Hypothalamus (tissue), 51 donors: ENCODE results near the gene ABLIM1.

Source experiments
- DNase-seq, 51 donors: peaks; one replicate each; lab custom pipeline; 2025; lab: John Stamatoyannopoulos, UW

The ABLIM1 gene

GRCh38 chr10:114474989-114475388 lies 183.1 kb downstream of the ABLIM1 start:
- DNase-seq: no peak

DNA sequence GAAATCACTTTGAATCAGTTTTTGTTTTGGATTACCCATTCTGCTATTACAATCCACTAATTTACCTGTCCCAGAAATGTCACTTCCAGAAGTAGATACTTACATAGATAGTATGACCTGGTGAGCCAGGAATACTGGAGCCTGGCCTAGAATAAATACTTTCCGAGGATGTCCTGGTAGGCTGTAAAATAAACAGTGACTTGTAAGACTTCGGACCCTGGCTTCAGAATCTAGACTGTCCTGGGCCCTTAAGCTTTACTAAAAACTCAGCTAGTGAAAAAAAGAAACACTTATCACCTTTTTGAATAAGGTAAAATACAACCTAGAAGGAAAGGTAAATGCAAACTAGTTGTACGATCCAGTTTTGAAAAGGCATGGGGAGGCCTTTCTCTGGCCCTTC lies 184.3 kb downstream of the ABLIM1 start:
- no peak for DNase-seq

DNA sequence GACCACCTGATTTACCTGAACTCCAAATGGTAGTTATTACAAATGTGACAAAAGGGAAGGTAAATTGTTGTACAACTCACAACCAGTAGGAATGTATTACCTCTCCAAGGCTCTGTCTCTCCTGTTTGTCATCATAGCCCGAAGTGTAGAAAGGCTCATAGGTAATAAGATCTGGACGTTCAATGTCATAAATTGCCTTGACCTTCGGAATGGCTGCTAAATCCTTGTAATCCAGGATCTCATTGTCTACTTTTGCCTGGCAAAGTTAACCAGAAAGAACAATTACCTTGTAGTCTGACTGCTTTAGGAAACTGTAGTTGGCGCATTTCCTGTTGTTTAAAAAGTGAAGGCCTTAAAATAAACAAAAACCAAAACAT lies 185.2 kb downstream of the ABLIM1 start:
- DNase-seq: no peak

DNA sequence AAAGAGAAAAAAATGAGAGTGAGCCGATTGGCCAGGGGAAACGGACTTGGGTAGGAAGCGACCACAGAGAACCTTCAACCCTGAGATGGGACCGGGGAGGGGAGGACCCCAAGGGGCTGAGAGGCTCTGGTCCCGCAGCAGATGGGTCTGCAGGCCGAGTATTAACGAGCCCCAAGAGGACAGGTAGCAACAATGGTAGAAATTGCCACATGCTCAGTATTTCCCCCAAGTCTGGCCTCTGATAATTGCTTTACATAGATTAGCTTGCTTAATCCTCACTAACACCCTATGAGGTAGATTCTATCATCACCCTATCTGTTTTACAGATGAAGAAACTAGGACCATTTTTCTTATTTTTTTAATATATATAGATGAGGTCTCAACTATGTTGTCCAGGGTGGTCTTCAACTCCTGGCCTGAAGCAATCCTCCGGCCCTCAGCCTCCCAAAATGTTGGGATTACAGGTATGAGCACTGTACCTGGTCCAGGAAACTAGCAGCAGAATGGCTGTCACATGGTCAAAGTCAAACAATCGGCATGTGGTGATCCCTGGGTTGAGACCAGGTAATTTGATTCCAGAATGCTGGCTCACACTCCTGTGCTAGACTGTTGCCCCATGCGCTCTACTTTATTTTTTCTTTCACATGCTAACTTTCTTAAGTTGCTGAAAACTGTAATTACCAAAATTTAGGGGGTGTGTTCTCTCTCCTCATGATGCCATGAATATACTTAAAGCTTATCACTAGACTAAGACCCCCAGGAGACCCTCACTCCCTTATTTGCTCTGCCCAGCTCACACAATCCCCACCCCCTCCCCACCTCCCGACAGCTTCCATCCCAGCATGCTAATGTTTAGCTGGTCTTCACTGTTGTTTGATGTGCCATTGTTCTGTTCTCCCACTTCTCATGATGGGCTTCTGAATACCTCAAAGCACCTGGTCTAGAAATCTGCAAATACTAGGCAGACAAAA lies 185.9 kb downstream of the ABLIM1 start:
- no peak for DNase-seq

DNA sequence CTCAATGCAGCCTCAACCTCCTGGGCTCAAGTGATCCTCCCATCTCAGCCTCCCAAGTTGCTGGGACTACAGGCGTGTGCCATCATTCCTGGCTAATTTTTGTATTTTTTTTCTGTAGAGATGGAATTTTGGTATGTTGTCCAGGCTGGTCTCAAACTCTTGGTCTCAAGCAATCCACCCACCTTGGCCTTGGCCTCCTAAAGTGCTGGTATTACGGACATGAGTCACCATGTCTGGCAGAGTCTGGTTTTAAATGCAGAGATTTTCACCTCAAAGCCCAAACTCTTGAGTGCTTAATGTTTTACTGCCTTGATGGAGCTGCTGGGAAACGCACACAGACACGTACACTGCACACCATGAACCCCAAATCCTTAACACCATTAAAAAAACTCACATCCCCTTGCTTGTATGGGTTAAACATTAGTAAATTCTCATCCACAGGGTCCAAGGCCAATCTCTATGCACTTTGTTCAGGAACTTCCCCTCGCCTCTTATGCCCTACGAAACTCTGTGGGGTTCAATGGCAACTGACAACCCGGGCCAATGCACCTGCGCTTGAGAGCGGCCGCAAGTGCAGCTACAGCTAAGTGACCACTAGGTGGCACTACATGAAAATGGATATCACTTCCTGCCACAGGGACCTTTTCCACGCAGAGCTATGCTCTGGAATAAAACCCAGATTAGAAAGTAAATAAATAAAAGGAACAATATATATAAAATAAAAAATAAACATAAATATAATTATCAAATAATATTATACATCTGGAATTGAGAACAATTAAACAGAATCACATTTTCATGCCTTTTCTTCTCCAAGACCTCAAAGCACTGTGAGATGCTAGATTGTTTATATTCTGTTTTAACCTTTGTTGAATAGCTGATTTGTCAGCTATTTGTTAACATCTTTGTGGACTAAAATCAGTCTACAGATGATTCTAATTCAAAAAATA lies 186.8 kb downstream of the ABLIM1 start:
- DNase-seq: peak in 29 of 51 donors; percentile 1 to 71 (median 41)

- no peak for DNase-seq
These were observed 187.7 kb downstream of the ABLIM1 start for GRCh38 chr10:114470361-114470760.

GRCh38 chr10:114458955-114459354 lies 199.1 kb downstream of the ABLIM1 start:
- peak in 7 of 51 donors; percentile 4 to 37 (median 10) for DNase-seq

DNA sequence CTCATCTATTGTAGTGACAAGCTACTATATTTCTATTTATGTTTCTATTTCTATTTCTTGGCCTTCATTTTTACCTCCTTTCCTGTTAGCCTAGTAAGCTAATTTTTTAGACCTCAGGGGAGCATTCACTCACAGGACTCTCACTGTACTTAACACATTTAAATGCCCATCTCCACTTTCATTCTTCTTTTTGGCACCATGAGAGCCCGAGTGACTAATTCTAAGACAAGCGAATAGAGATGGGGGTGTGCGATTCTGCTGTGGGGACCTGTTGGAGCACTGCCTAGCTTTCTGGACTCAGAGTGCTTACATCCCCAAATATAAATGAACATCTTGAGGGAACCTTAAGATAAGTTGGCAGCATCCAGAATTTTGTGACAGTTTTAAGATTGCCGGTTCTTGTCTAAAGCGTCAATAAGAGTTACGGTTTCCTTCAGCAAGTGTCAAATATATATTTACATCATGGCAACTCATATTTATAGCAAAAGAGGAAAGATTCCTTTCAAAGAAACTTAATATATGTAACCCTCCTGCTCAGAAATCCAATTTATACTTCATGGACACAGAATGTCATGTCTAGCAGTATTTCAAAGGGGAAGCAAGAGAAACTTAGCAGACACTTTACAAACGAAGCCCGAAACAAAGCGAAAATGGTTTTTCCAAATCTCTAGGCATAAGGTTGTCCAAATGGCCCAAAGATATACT lies 199.7 kb downstream of the ABLIM1 start:
- peak in 1 of 51 donors; percentile 19 for DNase-seq

DNA sequence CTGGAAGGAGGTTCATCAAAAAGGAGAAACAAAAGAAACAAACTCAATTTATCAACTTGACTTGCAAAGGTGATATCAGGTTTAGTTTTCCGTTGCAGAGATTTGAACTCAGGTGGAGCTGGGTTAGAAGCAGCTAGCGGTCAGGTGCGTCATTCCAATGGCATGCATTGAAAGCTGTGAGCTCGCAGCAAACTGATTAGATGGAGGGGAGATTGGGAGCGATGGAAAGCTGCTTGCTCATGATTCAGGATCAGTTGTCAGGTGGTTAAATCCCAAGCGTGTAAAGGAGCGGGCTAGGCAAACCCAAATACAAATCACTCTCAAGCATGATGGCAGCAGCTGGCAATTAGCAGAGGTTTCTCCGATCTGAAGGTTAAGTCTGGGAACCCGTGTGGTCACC lies 204.5 kb downstream of the ABLIM1 start:
- DNase-seq: no peak

DNA sequence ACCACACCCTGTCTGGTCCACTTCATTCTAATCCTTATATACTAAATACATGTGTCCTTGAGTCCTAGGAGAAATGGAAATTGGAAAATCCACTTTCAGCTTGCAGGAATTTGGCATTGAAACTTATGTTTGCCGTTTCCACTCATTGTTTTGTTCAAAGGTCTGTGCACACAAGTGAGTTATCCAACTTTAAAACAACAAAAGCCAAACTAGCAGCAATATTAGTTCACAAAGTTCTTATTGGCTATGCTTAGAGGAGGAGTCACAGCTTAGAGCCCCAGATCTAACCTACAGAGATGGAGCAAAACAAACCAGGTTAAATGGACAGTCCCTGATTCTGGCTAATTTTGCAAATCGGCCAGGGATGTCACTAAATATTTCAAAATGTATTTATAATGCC lies 209.2 kb downstream of the ABLIM1 start:
- no peak for DNase-seq

GRCh38 chr10:114445332-114445731 lies 212.7 kb downstream of the ABLIM1 start:
- DNase-seq: no peak

GRCh38 chr10:114444819-114445218 lies 213.3 kb downstream of the ABLIM1 start:
- DNase-seq: no peak

DNA sequence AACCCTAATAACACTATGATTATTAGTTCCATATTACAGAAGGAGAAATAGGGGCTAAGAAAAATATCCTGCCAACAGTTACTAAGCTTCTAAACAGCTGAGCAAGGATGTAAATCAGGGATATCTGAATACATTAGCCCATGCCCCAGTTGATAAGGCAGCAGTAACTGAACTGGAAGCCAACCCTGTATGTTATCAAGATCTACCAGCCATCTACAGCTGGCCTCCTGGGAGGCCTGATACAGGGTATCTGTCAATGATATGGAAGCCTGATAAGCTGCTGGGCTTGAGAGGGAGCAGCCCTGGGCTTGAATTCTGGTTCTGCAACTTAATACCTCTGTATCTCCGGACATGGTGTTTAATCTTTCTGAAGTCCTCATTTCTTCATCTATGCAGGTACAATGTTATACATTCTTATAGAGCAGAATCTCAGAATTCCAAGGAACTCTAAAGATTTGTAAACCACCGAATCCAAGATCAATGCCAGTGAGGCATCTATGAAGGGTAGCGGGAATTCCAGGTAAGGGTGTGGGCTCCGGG lies 215.9 kb downstream of the ABLIM1 start:
- DNase-seq: no peak

DNA sequence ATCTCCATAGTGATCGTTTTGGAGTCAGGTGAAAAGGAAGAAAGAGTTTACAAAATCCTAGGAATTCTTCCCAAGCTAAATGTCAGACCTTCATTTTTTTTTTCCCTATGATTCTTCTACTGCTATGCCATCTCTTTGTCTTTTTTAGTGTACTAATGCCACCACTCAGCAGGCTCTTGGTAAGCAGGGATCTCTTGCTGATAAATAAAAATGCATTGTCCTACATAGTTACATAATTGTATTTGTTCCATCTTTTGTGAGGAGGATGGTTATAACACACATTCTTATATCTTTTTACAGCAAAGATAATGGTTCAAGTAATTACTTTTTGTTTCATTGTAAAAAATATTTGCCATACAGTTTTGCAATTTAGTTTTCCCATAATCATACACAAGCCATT lies 217.0 kb downstream of the ABLIM1 start:
- DNase-seq: no peak

DNA sequence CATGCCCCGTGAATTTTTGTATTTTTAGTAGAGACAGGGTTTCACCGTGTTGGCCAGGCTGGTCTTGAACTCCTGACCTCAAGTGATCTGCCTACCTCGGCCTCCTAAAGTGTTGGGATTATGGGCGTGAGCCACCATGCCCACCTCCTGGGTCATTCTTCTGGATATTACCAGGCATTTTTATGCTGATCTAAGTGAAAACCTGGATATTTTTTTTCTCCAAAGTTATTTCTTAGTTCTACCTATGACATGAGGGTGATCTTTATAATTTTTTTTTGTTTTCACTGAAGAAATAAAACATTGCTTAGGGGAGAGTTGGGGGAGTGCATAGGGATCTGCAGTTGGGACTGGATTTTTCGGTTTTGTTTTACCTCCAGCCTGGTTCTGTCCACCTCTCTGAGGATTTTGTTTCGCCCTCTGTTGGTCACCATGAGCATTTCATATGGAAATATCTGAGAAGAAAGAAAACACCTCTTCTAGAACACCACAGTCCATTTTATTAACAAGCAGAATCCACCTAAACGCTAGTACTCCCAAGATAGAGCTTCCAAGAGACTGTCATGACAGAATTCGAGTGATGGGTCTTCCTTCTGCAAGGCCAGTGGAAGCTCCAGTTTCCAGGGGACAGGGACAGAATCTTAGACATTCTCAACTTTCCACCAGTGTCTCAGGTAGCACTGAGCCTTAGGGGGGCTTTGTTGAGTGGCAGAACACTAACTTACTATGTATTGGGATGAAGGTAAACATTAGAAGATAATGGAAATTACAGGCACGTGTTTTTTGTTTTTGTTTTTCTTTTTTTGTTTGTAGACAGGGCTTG lies 220.4 kb downstream of the ABLIM1 start:
- no peak for DNase-seq

DNA sequence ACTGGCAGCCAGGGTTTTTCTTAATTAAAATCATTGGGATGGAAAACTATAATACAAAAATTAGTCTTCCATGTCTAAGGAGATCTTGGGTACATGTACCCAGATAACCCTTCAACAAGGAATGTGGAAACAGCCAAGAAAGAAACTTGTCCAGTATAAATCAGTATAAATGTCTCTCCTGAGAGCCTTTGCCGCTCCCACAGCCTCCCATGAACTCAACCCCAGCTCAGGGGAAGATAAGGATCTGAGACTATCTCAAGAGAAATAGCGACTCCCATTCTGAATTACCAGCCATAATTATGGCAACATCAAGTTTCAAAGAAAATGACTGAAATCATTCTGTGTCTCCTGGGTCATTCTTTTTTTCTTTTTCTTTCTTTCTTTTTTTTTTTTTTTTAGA lies 221.1 kb downstream of the ABLIM1 start:
- DNase-seq: no peak

DNA sequence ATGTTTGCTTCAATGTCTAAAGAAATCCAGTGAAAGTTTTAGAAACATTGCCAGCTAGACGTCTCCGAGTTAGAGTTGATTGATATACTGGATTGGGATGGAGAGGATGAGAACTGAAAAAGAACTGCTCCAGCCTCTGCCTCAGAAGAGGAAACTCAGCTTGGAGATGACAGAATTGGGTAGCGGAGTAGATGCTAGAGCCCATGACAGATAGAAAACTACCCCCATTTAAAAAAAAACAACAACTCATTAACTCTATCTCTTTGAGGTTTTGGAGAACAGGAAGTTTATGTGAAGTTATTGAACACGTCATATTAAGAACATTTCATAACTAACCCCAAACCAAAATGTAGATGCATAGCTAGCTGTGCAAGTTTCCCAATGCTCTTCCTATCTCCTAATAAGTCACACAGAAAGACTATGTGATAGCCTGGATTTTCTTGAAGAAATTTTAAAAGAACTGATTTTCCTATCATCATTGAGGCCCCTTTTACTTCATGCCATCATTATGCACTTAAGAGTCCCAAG lies 225.4 kb downstream of the ABLIM1 start:
- DNase-seq: no peak

DNA sequence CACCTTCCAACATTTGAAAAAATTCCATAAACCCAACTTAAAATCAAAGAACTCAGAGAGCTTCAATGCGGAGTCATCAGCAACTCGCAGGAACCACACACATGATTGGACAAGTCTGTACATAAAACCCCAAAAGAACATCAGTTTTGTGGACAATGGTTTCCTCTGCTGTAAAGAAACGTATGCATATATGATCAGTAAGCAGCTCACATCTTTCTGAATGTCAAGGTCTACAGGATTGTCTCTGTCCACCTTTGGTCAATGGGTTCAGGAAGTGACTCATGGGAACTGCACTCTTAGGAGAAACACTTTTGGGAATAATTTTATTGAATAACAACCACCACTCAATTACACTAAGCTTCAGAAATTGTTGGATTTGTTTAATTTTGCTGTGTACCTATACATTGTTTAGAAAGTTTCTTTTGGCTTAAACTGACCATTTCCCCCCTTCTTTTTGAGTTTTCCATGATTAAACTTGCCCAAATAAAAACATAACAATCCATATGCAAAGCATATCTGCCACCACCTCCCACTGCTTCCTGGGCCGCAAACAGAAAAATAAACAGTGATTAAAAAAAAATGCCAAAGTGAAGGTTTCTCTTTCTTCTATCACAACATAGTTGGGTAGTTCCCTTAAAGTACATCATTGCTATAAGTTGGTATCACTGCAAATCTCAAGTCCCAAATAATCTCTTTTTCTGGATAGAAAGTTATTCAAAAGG lies 226.5 kb downstream of the ABLIM1 start:
- DNase-seq: no peak
